Suprapubic skin (tissue), 4 donors: ENCODE data around the gene RASD1. TPM values are rescaled to one million over a fixed set of nuclear protein-coding genes. Genes with fewer than 3 reads are reported as not detected.

Source experiments
- DNase-seq, 2 donors: peaks; one replicate each; pipeline ENCODE4 v3.0.0-alpha.2; 2019; ENCODE audit warnings: low spot score in 2 of 2
- H3K27ac ChIP-seq: fragments of 200-600 bp; sonication (generic); one replicate; pipeline ENCODE4 v1.5.1; 2019
- H3K27me3 ChIP-seq: fragments of 200-600 bp; sonication (generic); one replicate; pipeline ENCODE4 v1.5.1; 2019
- H3K36me3 ChIP-seq: fragments of 200-600 bp; sonication (generic); one replicate; pipeline ENCODE4 v1.5.1; 2019
- H3K4me1 ChIP-seq: fragments of 200-600 bp; sonication (generic); one replicate; pipeline ENCODE4 v1.5.1; 2019
- H3K4me3 ChIP-seq: fragments of 200-600 bp; sonication (generic); one replicate; pipeline ENCODE4 v1.5.1; 2019; ENCODE audit warnings: mild to moderate bottlenecking
- H3K9me3 ChIP-seq: fragments of 200-600 bp; sonication (generic); one replicate; pipeline ENCODE4 v1.5.1; 2019
- CTCF ChIP-seq, 2 donors: fragments of 200-600 bp in 1 of 2; fragments of 450-650 bp in 1 of 2; sonication (generic) in 1 of 2; IDR thresholded peaks; one replicate each; pipeline ENCODE4 v1.5.1; 2016 to 2019; ENCODE audit warnings: antibody characterized with exemption in 2 of 2, mild to moderate bottlenecking in 1 of 2, moderate library complexity in 1 of 2
- EP300 ChIP-seq: sonication (generic); formaldehyde crosslinking; IDR thresholded peaks from one replicate; pipeline ENCODE4 v1.6.1; 2017; ENCODE audit warnings: antibody characterized with exemption
- POLR2A ChIP-seq, 2 donors: fragments of 450-650 bp; IDR thresholded peaks; one replicate each; pipeline ENCODE4 v1.6.1; 2017; ENCODE audit warnings: antibody characterized with exemption in 2 of 2, mild to moderate bottlenecking in 2 of 2, moderate library complexity in 2 of 2
- POLR2AphosphoS5 ChIP-seq, 3 donors: sonication (generic); formaldehyde crosslinking; IDR thresholded peaks; one replicate each; pipeline ENCODE4 v1.6.1; 2017; ENCODE audit warnings: antibody characterized with exemption in 3 of 3
- WGBS: methylation state at CpG from one replicate; pipeline ENCODE4 v1.1.5; 2018; 5-methylcytosine and 5-hydroxymethylcytosine counted together
- total RNA-seq, 4 donors: library from RNA; depleted of rRNA; stranded (reverse); fragments of >200 nt; gene quantifications; one replicate each; pipeline ENCODE4 v1.1.0, GENCODE V29; 2016

Gene RASD1
- total RNA-seq, 4 donors from 2014 or later, result 11.7 to 31.1 (median 21.5) TPM

GRCh38 chr17:17508646-17509591 lies 12.7 kb upstream of the RASD1 start:
- no peaks in the 10 kb centered on the region for H3K9me3 ChIP-seq
- peaks cover 29% of the 10 kb centered on the region for H3K4me1 ChIP-seq
- WGBS, result 89% methylated on average over 27 of the region's 33 CpGs
- H3K4me3 ChIP-seq, result no peak overlapping the region
- no peaks in the 10 kb centered on the region for H3K27me3 ChIP-seq
- peaks cover 6% of the 10 kb centered on the region for H3K36me3 ChIP-seq
- H3K27ac ChIP-seq, result no peak overlapping the region
- TF ChIP-seq CTCF (IDR thresholded peaks at IDR 0.05) (no peak), EP300 (no peak), POLR2A (IDR thresholded peaks at IDR 0.05) (no peak)
- DNase-seq, result no peak

GRCh38 chr17:17508019-17508535 lies 11.9 kb upstream of the RASD1 start:
- Histone ChIP-seq H3K4me3 (no peak overlapping the region), H3K4me1 (peaks cover 29% of the 10 kb centered on the region), H3K27me3 (no peaks in the 10 kb centered on the region), H3K36me3 (peaks cover 6% of the 10 kb centered on the region), H3K9me3 (no peaks in the 10 kb centered on the region), H3K27ac (no peak overlapping the region)
- WGBS, result 94% methylated on average over 11 of the region's 11 CpGs
- no peak for TF ChIP-seq EP300
- no peak for TF ChIP-seq POLR2AphosphoS5 (IDR thresholded peaks at IDR 0.05)
- TF ChIP-seq POLR2A (IDR thresholded peaks at IDR 0.05), result no peak
- no peak for TF ChIP-seq CTCF (IDR thresholded peaks at IDR 0.05)
- DNase-seq, result no peak

- H3K27me3 ChIP-seq, result no peaks in the 10 kb centered on the region
- H3K4me3 ChIP-seq, result no peak overlapping the region
- TF ChIP-seq POLR2A (IDR thresholded peaks at IDR 0.05), result no peak
- no peak for TF ChIP-seq EP300
- TF ChIP-seq POLR2AphosphoS5 (IDR thresholded peaks at IDR 0.05), result no peak
- H3K9me3 ChIP-seq, result no peaks in the 10 kb centered on the region
- WGBS, result 89% methylated on average over 5 of the region's 16 CpGs
- H3K36me3 ChIP-seq, result peaks cover 6% of the 10 kb centered on the region
- no peak for DNase-seq
- H3K4me1 ChIP-seq, result peaks cover 27% of the 10 kb centered on the region
- H3K27ac ChIP-seq, result no peak overlapping the region
Measured at GRCh38 chr17:17507465-17508011, 11.3 kb upstream of the RASD1 start.

GRCh38 chr17:17506893-17507464 lies 10.8 kb upstream of the RASD1 start:
- Histone ChIP-seq H3K27ac (no peak overlapping the region), H3K36me3 (peaks cover 6% of the 10 kb centered on the region), H3K27me3 (no peaks in the 10 kb centered on the region), H3K4me1 (peaks cover 22% of the 10 kb centered on the region), H3K9me3 (no peaks in the 10 kb centered on the region), H3K4me3 (no peak overlapping the region)
- no peak for DNase-seq
- no peak for TF ChIP-seq EP300
- no peak for TF ChIP-seq POLR2AphosphoS5 (IDR thresholded peaks at IDR 0.05)
- TF ChIP-seq POLR2A (IDR thresholded peaks at IDR 0.05), result no peak
- TF ChIP-seq CTCF (IDR thresholded peaks at IDR 0.05), result no peak
- 71% methylated on average over 15 of the region's 17 CpGs for WGBS

- peaks cover 15% of the 10 kb centered on the region for H3K4me1 ChIP-seq
- no peak for DNase-seq
- H3K27ac ChIP-seq, result no peak overlapping the region
- peaks cover 6% of the 10 kb centered on the region for H3K36me3 ChIP-seq
- H3K9me3 ChIP-seq, result no peaks in the 10 kb centered on the region
- TF ChIP-seq EP300, result no peak
- TF ChIP-seq POLR2AphosphoS5 (IDR thresholded peaks at IDR 0.05), result no peak
- TF ChIP-seq POLR2A (IDR thresholded peaks at IDR 0.05), result no peak
- no peak for TF ChIP-seq CTCF (IDR thresholded peaks at IDR 0.05)
- no peaks in the 10 kb centered on the region for H3K27me3 ChIP-seq
- 78% methylated on average over 15 of the region's 22 CpGs for WGBS
- no peak overlapping the region for H3K4me3 ChIP-seq
Measured at GRCh38 chr17:17506181-17506741, 10.1 kb upstream of the RASD1 start.
